ENCODE results near the gene PRR20E.
"Not testable (repeated sequence)": the region's sequence is repeated elsewhere in the genome, so short reads cannot be mapped to it uniquely, and the experiment has no call there.

Gene PRR20E

DNA sequence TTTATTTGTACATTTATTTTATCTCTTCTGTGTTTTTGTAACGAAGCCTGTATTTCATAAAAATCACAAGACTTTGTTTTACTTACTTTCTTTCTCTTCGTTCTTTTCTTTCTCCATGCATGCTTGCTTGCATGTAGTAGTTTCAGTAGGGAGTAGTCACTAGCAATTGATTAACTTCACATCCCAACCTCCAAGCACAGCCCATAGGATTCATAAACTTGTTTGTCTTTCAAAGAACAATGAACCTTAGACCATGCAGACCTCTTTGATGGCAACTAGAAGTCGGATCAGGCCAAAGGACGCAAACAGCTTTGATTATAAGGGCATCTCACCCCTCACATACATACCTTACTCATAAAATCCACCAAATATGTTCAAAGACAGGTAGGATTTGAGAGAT lies 29.4 kb upstream of the PRR20E start:
- Histone ChIP-seq H4K8ac (ENCODE audit: low read length) (no peak overlapping the region), H2BK5ac (ENCODE audit: low read depth, low read length, poor library complexity, severe bottlenecking) (no peak overlapping the region)

DNA sequence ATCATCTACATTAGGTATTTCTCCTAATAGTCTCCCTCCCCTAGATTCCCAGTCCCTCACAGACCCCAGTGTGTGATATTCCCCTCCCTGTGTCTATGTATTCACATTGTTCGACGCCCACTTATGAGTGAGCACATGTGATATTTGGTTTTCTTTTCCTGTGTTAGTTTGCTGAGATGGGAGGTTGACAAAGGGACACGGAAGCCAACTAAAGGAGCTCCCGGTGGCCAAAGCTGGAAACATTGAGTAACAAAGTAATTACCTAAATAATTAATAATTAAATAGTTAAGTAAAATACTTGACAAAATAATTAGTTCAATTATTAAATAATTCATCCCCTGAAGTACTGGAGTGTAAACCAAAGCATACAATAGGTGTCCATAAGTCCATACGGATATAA lies 28.0 kb upstream of the PRR20E start:
- H3K36me3 ChIP-seq (ENCODE audit: control insufficient read depth in 1 of 2, insufficient read depth in 2 of 2, low read depth in 1 of 2, low read length in 2 of 2) = no peaks in the 10 kb centered on the region
- no peak overlapping the region for H3K14ac ChIP-seq (ENCODE audit: low read length in 2 of 2)
- H4K8ac ChIP-seq (ENCODE audit: low read length) = no peak overlapping the region
- no peak overlapping the region for H3K4me3 ChIP-seq (ENCODE audit: insufficient read depth in 1 of 2, low read depth in 1 of 2, low read length in 2 of 2)
- no peak overlapping the region for H4K91ac ChIP-seq (ENCODE audit: low read length)
- H2BK5ac ChIP-seq (ENCODE audit: low read depth, low read length, poor library complexity, severe bottlenecking) = no peak overlapping the region
- H3K9ac ChIP-seq (ENCODE audit: low read length) = no peak overlapping the region
- H3K4ac ChIP-seq (ENCODE audit: low read depth in 1 of 2, low read length in 2 of 2) = no peak overlapping the region
- no peak overlapping the region for H2BK120ac ChIP-seq (ENCODE audit: low read depth, low read length)
- no peak overlapping the region for H3K4me2 ChIP-seq (ENCODE audit: low read length, poor library complexity, severe bottlenecking)
- no peak overlapping the region for H2BK15ac ChIP-seq (ENCODE audit: low read depth, poor library complexity, severe bottlenecking)
- H3K27me3 ChIP-seq (ENCODE audit: control insufficient read depth in 1 of 2, insufficient read depth in 1 of 2, low read length in 2 of 2) = no peaks in the 10 kb centered on the region
- H3K23ac ChIP-seq (ENCODE audit: low read length in 2 of 2) = no peak overlapping the region
- no peaks in the 10 kb centered on the region for H3K9me3 ChIP-seq (ENCODE audit: control insufficient read depth, low read length)
- no peak for DNase-seq
- H3K27ac ChIP-seq (ENCODE audit: low read length, poor library complexity, severe bottlenecking) = no peak overlapping the region
- H3K79me1 ChIP-seq (replicated peaks; ENCODE audit: low read length, poor library complexity, severe bottlenecking) = no peaks in the 10 kb centered on the region
- no peaks in the 10 kb centered on the region for H3K4me1 ChIP-seq (ENCODE audit: control insufficient read depth, insufficient read depth, low read depth, low read length)
- H2AFZ ChIP-seq (ENCODE audit: low read depth, low read length) = no peak overlapping the region
- no peak overlapping the region for H3K18ac ChIP-seq (ENCODE audit: low read depth in 1 of 2, low read length in 2 of 2)
- H2AK5ac ChIP-seq (ENCODE audit: low read length, severe bottlenecking) = no peak overlapping the region
- no CpG with 5 or more reads among the region's 5 CpGs for WGBS
- no peak overlapping the region for H2BK12ac ChIP-seq (ENCODE audit: low read length in 2 of 2)

More for the DNA sequence above, 29.4 kb upstream of the PRR20E start:
- Histone ChIP-seq H2AK5ac (ENCODE audit: low read length, severe bottlenecking) (no peak overlapping the region), H3K23ac (ENCODE audit: low read length in 2 of 2) (no peak overlapping the region), H3K4me3 (ENCODE audit: insufficient read depth in 1 of 2, low read depth in 1 of 2, low read length in 2 of 2) (no peak overlapping the region), H3K18ac (ENCODE audit: low read depth in 1 of 2, low read length in 2 of 2) (no peak overlapping the region), H3K36me3 (ENCODE audit: control insufficient read depth in 1 of 2, insufficient read depth in 2 of 2, low read depth in 1 of 2, low read length in 2 of 2) (no peaks in the 10 kb centered on the region), H2BK15ac (ENCODE audit: low read depth, poor library complexity, severe bottlenecking) (no peak overlapping the region), H3K79me1 (replicated peaks; ENCODE audit: low read length, poor library complexity, severe bottlenecking) (no peaks in the 10 kb centered on the region), H3K9me3 (ENCODE audit: control insufficient read depth, low read length) (no peaks in the 10 kb centered on the region), H3K4me2 (ENCODE audit: low read length, poor library complexity, severe bottlenecking) (no peak overlapping the region), H3K4me1 (ENCODE audit: control insufficient read depth, insufficient read depth, low read depth, low read length) (no peaks in the 10 kb centered on the region), H3K9ac (ENCODE audit: low read length) (no peak overlapping the region), H2AFZ (ENCODE audit: low read depth, low read length) (no peak overlapping the region), H3K27me3 (ENCODE audit: control insufficient read depth in 1 of 2, insufficient read depth in 1 of 2, low read length in 2 of 2) (no peaks in the 10 kb centered on the region), H2BK12ac (ENCODE audit: low read length in 2 of 2) (no peak overlapping the region), H4K91ac (ENCODE audit: low read length) (no peak overlapping the region), H3K4ac (ENCODE audit: low read depth in 1 of 2, low read length in 2 of 2) (no peak overlapping the region), H3K27ac (ENCODE audit: low read length, poor library complexity, severe bottlenecking) (no peak overlapping the region), H3K14ac (ENCODE audit: low read length in 2 of 2) (no peak overlapping the region), H2BK120ac (ENCODE audit: low read depth, low read length) (no peak overlapping the region)
- DNase-seq = no peak
- WGBS = 82% methylated on average over 2 of the region's 4 CpGs

DNA sequence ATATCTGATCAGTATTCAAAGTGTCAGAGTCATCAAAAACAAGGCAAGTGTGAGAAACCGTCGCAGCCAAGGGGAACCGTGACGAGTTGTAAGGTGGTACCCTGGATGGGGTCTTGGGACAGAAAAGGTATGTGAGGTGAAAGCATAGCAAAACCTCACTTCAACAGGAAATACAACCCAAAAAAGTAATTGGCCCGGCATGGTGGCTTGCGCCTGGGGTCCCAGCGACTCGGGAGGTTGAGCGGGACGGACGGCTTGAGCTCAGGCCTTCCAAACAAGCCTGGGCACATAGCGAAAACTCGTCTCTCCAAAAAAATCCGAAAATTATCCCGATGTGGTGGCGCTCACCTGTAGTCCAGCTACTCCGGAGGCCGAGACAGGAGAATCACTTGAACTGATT lies 27.2 kb upstream of the PRR20E start:
- not testable (repeated sequence) for H2AK5ac ChIP-seq (ENCODE audit: low read length, severe bottlenecking); H3K9me3 ChIP-seq (ENCODE audit: control insufficient read depth, low read length); H4K91ac ChIP-seq (ENCODE audit: low read length); H3K36me3 ChIP-seq (ENCODE audit: control insufficient read depth in 1 of 2, insufficient read depth in 2 of 2, low read depth in 1 of 2, low read length in 2 of 2); H3K23ac ChIP-seq (ENCODE audit: low read length in 2 of 2); H3K4me2 ChIP-seq (ENCODE audit: low read length, poor library complexity, severe bottlenecking); H2BK15ac ChIP-seq (ENCODE audit: low read depth, poor library complexity, severe bottlenecking); H3K79me1 ChIP-seq (replicated peaks; ENCODE audit: low read length, poor library complexity, severe bottlenecking); H2BK120ac ChIP-seq (ENCODE audit: low read depth, low read length); DNase-seq; H2BK12ac ChIP-seq (ENCODE audit: low read length in 2 of 2); H2AFZ ChIP-seq (ENCODE audit: low read depth, low read length); H3K18ac ChIP-seq (ENCODE audit: low read depth in 1 of 2, low read length in 2 of 2); H3K4me3 ChIP-seq (ENCODE audit: insufficient read depth in 1 of 2, low read depth in 1 of 2, low read length in 2 of 2); H3K27ac ChIP-seq (ENCODE audit: low read length, poor library complexity, severe bottlenecking); H3K14ac ChIP-seq (ENCODE audit: low read length in 2 of 2); H4K8ac ChIP-seq (ENCODE audit: low read length); H3K4ac ChIP-seq (ENCODE audit: low read depth in 1 of 2, low read length in 2 of 2); H2BK5ac ChIP-seq (ENCODE audit: low read depth, low read length, poor library complexity, severe bottlenecking); H3K27me3 ChIP-seq (ENCODE audit: control insufficient read depth in 1 of 2, insufficient read depth in 1 of 2, low read length in 2 of 2); H3K4me1 ChIP-seq (ENCODE audit: control insufficient read depth, insufficient read depth, low read depth, low read length); H3K9ac ChIP-seq (ENCODE audit: low read length)
- WGBS = no CpG with 5 or more reads among the region's 18 CpGs

DNA sequence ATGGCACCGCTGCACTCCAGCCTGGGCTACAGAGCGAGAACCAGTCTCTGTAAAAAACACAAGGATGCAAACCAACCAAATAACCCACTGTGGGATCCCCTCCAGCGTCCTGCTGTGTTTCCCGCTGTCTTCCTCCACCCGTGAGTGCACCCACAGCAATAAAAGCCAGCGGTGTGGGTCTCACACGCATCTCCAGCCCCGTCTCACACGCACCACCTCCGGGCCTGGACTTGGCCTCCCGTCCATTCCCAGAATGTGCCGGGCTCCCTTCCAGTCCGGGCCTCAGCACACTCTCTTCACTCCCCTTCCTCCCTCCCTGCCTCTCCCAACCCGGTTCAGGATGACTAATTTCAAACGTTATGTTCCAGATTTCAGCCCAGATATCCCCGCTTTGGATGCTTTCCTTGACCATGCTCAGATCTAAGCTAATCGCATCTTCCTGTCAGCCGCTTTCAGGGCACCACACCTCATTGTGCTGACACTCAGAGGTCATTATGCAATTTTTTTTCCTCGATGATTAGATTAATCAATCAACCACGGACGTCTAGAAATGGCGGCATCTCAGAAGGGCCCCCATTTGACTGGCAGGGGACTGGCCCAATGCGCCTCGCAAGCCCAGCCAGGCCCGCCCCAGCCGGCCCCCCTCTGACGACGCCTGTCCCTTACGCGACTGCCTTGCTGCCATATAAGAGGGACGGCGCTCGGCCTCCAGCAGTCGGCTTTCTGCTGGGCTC lies 26.6 kb upstream of the PRR20E start, which contains the start of gene PRR20A:
TSS of gene PRR20A (plus strand) at position 684 of the 734 bp plus-strand sequence. CDS start 387 bp downstream, outside the sequence.
- H2BK5ac ChIP-seq (ENCODE audit: low read depth, low read length, poor library complexity, severe bottlenecking); H2BK12ac ChIP-seq (ENCODE audit: low read length in 2 of 2); H3K4me1 ChIP-seq (ENCODE audit: control insufficient read depth, insufficient read depth, low read depth, low read length); H2AFZ ChIP-seq (ENCODE audit: low read depth, low read length); H2BK120ac ChIP-seq (ENCODE audit: low read depth, low read length); H2BK15ac ChIP-seq (ENCODE audit: low read depth, poor library complexity, severe bottlenecking); DNase-seq; H3K36me3 ChIP-seq (ENCODE audit: control insufficient read depth in 1 of 2, insufficient read depth in 2 of 2, low read depth in 1 of 2, low read length in 2 of 2); H3K4me3 ChIP-seq (ENCODE audit: insufficient read depth in 1 of 2, low read depth in 1 of 2, low read length in 2 of 2); H4K8ac ChIP-seq (ENCODE audit: low read length); H3K79me1 ChIP-seq (replicated peaks; ENCODE audit: low read length, poor library complexity, severe bottlenecking); H3K4me2 ChIP-seq (ENCODE audit: low read length, poor library complexity, severe bottlenecking); H3K18ac ChIP-seq (ENCODE audit: low read depth in 1 of 2, low read length in 2 of 2); H4K91ac ChIP-seq (ENCODE audit: low read length); H3K23ac ChIP-seq (ENCODE audit: low read length in 2 of 2); H3K9ac ChIP-seq (ENCODE audit: low read length); H3K27ac ChIP-seq (ENCODE audit: low read length, poor library complexity, severe bottlenecking); H3K9me3 ChIP-seq (ENCODE audit: control insufficient read depth, low read length); H2AK5ac ChIP-seq (ENCODE audit: low read length, severe bottlenecking); H3K27me3 ChIP-seq (ENCODE audit: control insufficient read depth in 1 of 2, insufficient read depth in 1 of 2, low read length in 2 of 2); H3K14ac ChIP-seq (ENCODE audit: low read length in 2 of 2); H3K4ac ChIP-seq (ENCODE audit: low read depth in 1 of 2, low read length in 2 of 2): not testable (repeated sequence)
- WGBS = no CpG with 5 or more reads among the region's 34 CpGs

All from mesenchymal stem cell (in vitro differentiated cells and primary cell).